Thymus (tissue), 11 donors: Measurements from ENCODE around the gene LDLR. TPM values are rescaled to one million over a fixed set of nuclear protein-coding genes. Genes with fewer than 3 reads are reported as not detected.
"Not testable (repeated sequence)": the region's sequence is repeated elsewhere in the genome, so short reads cannot be mapped to it uniquely, and the experiment has no call there.

ENCODE experiments used
- DNase-seq, 9 donors: peaks; one replicate each; pipeline ENCODE4 v3.0.0-alpha.2; 2013; ENCODE audit warnings: low spot score in 9 of 9, low read depth in 6 of 9, missing footprints in 1 of 9
- H3K27ac ChIP-seq, 2 donors: one replicate each; pipeline ENCODE4 v1.5.1; 2013; ENCODE audit warnings: control low read depth in 1 of 2, low read depth in 1 of 2, low read length in 1 of 2, mild to moderate bottlenecking in 1 of 2, moderate library complexity in 1 of 2
- H3K27me3 ChIP-seq, 2 donors: one replicate each; pipeline ENCODE4 v1.5.1; 2013; ENCODE audit warnings: low read length in 1 of 2; ENCODE audit not compliant: control insufficient read depth in 2 of 2, insufficient read depth in 1 of 2
- H3K36me3 ChIP-seq, 2 donors: one replicate each; pipeline ENCODE4 v1.5.1; 2013; ENCODE audit warnings: low read length in 1 of 2, mild to moderate bottlenecking in 1 of 2, moderate library complexity in 1 of 2; ENCODE audit not compliant: control insufficient read depth in 2 of 2, insufficient read depth in 2 of 2
- H3K4me1 ChIP-seq, 2 donors: one replicate each; pipeline ENCODE4 v1.5.1; 2013; ENCODE audit warnings: low read length in 2 of 2; ENCODE audit not compliant: control insufficient read depth in 2 of 2, insufficient read depth in 2 of 2
- H3K4me3 ChIP-seq, 2 donors: one replicate each; pipeline ENCODE4 v1.5.1; 2013; ENCODE audit warnings: low read length in 2 of 2, control low read depth in 1 of 2, mild to moderate bottlenecking in 1 of 2
- H3K9me3 ChIP-seq, 2 donors: one replicate each; pipeline ENCODE4 v1.5.1; 2013; ENCODE audit warnings: low read length in 1 of 2, mild to moderate bottlenecking in 1 of 2; ENCODE audit not compliant: control insufficient read depth in 2 of 2, insufficient read depth in 1 of 2
- WGBS: extraction: QIAGEN DNeasy Blood & Tissue Kit; methylation state at CpG from one replicate; pipeline ENCODE4 v1.1.7; 2013; 5-methylcytosine and 5-hydroxymethylcytosine counted together
- polyA plus RNA-seq: library from polyadenylated mRNA; stranded (reverse); fragments of 200-250 nt; gene quantifications from one replicate; pipeline ENCODE4 v1.2.3, GENCODE V29; 2013
- total RNA-seq: library from RNA; stranded (reverse); fragments of 120-200 nt; gene quantifications from one replicate; pipeline ENCODE4 v1.2.4, GENCODE V29; 2013
- donor health status: healthy.

Gene LDLR
- total and polyA plus RNA-seq, 2 donors = 7.0 to 7.5 TPM

DNA sequence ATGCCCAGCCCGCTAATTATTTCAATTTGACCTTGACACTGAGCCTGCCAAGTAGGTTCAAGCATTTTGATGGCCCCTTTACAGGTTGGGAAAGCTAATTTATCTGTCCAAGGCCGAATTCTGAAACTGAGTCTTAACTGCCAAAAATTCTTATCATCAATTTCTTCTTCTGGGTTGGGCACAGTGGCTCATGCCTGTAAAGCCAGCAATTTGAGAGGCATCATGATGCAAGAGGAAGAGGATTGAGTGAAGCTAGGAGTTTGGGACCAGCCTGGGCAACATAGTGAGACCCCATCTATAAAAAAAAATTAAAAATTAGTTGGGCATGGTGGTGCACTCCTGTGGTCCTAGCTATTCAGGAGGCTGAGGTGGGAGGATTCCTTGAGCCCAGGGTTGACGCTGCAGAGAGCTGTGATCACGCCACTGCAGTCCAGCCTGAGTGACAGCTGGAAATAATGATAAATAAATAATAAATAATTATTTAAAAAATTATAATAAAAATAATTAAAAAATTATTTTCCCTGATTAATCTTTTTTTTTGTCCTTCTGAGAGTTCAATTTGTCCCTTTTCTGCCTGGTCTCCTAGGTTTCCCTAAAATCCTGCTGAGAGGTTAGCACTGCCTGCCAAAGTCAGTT is 1.3 kb upstream of the LDLR start:
- H3K4me3 ChIP-seq = no peak overlapping the region

DNA sequence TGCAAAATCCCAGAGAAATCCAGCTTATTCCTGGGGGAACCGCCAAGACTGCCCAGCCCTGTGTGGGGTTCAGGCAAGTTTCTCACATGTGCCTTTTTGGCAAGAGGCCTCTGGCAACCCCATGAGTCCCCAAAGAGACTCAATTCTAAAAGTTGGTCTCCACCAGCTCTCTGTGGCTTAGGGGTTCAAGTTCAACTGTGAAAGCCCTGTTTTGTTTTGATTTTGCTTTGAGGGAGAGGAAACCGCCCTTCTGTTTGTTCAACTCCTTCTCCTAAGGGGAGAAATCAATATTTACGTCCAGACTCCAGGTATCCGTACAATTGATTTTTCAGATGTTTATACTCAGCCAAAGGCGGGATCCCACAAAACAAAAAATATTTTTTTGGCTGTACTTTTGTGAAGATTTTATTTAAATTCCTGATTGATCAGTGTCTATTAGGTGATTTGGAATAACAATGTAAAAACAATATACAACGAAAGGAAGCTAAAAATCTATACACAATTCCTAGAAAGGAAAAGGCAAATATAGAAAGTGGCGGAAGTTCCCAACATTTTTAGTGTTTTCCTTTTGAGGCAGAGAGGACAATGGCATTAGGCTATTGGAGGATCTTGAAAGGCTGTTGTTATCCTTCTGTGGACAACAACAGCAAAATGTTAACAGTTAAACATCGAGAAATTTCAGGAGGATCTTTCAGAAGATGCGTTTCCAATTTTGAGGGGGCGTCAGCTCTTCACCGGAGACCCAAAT is 583 bp upstream of the LDLR start:
- no peaks in the 10 kb centered on the region for H3K9me3 ChIP-seq
- DNase-seq = no peak
- 52% methylated on average over 11 of the region's 11 CpGs for WGBS
- peak overlapping the region in 1 of 2 donors; percentile 93 for H3K27ac ChIP-seq
- H3K36me3 ChIP-seq = peaks cover 0 to under 1% of the 10 kb centered on the region in 2 donors
- peaks cover 0 to 2% of the 10 kb centered on the region in 2 donors for H3K27me3 ChIP-seq
- peaks cover 9 to 49% of the 10 kb centered on the region in 2 donors for H3K4me1 ChIP-seq
- H3K4me3 ChIP-seq = peak overlapping the region; percentile 79 to 91

More for the DNA sequence above, 1.3 kb upstream of the LDLR start:
- WGBS = 97% methylated on average over 4 of the region's 4 CpGs
- peaks cover 0 to 2% of the 10 kb centered on the region in 2 donors for H3K27me3 ChIP-seq
- peak overlapping the region in 1 of 2 donors; percentile 93 for H3K27ac ChIP-seq
- H3K9me3 ChIP-seq = no peaks in the 10 kb centered on the region
- DNase-seq = no peak
- H3K36me3 ChIP-seq = no peaks in the 10 kb centered on the region
- H3K4me1 ChIP-seq = peaks cover 9 to 49% of the 10 kb centered on the region in 2 donors

DNA sequence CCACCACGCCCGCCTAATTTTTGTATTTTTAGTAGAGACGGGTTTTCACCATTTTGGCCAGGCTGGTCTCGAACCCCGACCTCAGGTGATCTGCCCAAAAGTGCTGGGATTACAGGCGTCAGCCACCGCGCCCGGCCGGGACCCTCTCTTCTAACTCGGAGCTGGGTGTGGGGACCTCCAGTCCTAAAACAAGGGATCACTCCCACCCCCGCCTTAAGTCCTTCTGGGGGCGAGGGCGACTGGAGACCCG is 676 bp downstream of the LDLR start:
- Histone ChIP-seq H3K27ac (peak overlapping the region; percentile 60 to 93), H3K4me1 (peaks cover 9 to 56% of the 10 kb centered on the region in 2 donors), H3K4me3 (peak overlapping the region; percentile 79 to 91), H3K36me3 (peaks cover 0 to 12% of the 10 kb centered on the region in 2 donors)
- not testable (repeated sequence) for H3K9me3 ChIP-seq, H3K27me3 ChIP-seq, DNase-seq
- WGBS = under 1% methylated on average over 15 of the region's 15 CpGs

DNA sequence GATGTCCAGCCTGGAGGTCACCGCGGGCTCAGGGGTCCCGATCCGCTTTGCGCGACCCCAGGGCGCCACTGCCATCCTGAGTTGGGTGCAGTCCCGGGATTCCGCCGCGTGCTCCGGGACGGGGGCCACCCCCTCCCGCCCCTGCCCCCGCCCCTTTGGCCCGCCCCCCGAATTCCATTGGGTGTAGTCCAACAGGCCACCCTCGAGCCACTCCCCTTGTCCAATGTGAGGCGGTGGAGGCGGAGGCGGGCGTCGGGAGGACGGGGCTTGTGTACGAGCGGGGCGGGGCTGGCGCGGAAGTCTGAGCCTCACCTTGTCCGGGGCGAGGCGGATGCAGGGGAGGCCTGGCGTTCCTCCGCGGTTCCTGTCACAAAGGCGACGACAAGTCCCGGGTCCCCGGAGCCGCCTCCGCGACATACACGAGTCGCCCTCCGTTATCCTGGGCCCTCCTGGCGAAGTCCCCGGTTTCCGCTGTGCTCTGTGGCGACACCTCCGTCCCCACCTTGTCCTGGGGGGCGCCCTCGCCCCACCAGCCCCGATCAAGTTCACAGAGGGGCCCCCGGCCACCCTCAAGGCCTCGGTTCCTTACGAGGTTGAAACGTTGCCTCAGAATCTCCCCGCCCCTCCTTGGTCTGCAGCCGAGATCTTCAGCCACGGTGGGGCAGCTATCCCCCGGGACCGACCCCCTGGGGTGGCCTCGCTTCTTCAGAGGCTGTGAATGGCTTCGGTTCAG is 1.2 kb downstream of the LDLR start:
- H3K4me3 ChIP-seq = peak overlapping the region; percentile 79 to 91
- peak overlapping the region; percentile 98 for H3K27ac ChIP-seq
- H3K4me1 ChIP-seq = peaks cover 9 to 58% of the 10 kb centered on the region in 2 donors
- under 1% methylated on average over 64 of the region's 64 CpGs for WGBS
- no peaks in the 10 kb centered on the region for H3K9me3 ChIP-seq
- peaks cover 0 to 14% of the 10 kb centered on the region in 2 donors for H3K36me3 ChIP-seq
- DNase-seq = peak; percentile 73 to 97 (median 91)
- peaks cover 0 to 2% of the 10 kb centered on the region in 2 donors for H3K27me3 ChIP-seq

DNA sequence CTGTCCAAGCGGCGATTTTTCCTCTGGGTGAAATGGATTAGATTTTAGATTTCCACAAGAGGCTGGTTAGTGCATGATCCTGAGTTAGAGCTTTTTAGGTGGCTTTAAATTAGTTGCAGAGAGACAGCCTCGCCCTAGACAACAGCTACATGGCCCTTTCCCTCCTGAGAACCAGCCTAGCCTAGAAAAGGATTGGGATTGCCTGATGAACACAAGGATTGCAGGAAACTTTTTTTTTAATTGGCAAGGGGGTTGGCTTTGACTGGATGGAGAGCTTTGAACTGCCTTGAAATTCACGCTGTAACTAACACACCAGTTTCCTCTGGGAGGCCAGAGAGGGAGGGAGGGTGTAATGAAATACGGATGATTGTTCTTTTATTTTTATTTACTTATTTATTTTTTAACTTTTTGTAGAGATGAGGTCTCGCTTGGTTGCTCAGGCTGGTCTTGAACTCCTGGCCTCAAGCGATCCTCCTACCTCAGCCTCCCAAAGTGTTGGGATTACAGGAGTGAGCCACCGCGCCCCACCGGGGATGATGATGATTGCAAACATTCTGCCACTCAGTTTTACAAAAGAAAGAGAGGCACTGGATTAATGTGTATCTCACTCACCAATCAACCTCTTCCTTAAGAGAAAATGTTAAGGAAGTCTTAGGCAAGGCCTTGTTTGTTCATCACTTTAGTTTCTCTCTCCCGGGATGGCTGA is 1.9 kb downstream of the LDLR start:
- Histone ChIP-seq H3K4me3 (peak overlapping the region; percentile 79 to 91), H3K4me1 (peaks cover 9 to 62% of the 10 kb centered on the region in 2 donors), H3K9me3 (no peaks in the 10 kb centered on the region), H3K36me3 (peaks cover 0 to 21% of the 10 kb centered on the region in 2 donors), H3K27ac (peak overlapping the region; percentile 98), H3K27me3 (peaks cover 0 to 2% of the 10 kb centered on the region in 2 donors)
- WGBS = 55% methylated on average over 11 of the region's 11 CpGs
- no peak for DNase-seq

DNA sequence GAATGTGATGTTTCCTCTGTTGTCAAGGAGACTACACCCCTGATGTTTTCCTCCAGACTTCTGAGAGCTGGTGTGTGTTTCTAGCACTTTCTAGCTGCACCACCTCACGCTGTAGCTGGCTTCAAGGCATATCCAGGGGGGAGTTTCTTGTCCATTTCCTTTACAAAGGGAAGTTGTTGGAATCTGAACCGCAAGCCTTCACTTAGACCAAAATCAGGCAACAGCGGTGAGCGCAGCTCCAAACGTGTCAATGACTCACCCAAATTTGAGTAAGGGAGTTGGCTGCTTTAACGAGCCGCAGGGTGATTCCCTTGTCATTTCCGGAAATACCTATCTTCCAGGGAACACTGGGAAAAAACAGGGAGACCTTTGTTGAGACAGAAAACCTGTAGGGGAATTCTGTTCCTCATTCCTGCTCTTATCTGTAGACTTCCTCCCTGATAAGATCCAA is 2.5 kb downstream of the LDLR start:
- H3K9me3 ChIP-seq = no peaks in the 10 kb centered on the region
- H3K27me3 ChIP-seq = peaks cover 0 to 2% of the 10 kb centered on the region in 2 donors
- peak overlapping the region; percentile 76 to 98 for H3K27ac ChIP-seq
- H3K36me3 ChIP-seq = peaks cover 2 to 27% of the 10 kb centered on the region in 2 donors
- peak overlapping the region in 1 of 2 donors; percentile 91 for H3K4me3 ChIP-seq
- H3K4me1 ChIP-seq = peaks cover 9 to 67% of the 10 kb centered on the region in 2 donors
- 54% methylated on average over 8 of the region's 8 CpGs for WGBS
- peak in 3 of 9 donors; percentile 35 to 76 (median 57) for DNase-seq

DNA sequence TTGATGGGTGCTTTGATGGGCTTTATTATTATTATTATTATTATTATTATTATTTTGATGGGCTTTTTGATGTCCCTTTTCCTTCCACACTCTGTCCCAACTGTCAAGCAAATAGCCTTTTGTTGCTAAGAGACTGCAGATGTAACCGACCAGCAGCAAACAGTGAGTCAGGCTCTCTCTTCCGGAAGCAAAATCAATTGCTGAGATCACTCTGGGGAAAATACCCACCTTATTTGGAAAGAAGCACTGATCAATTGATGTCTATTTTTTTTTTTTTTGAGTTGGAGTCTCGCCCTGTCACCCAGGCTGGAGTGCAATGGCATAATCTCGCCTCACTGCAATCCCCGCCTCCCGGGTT is 2.9 kb downstream of the LDLR start:
- peaks cover 0 to 2% of the 10 kb centered on the region in 2 donors for H3K27me3 ChIP-seq
- H3K4me1 ChIP-seq = peaks cover 9 to 68% of the 10 kb centered on the region in 2 donors
- no peak for DNase-seq
- 93% methylated on average over 6 of the region's 6 CpGs for WGBS
- H3K9me3 ChIP-seq = no peaks in the 10 kb centered on the region
- no peak overlapping the region for H3K4me3 ChIP-seq
- peak overlapping the region; percentile 60 to 98 for H3K27ac ChIP-seq
- H3K36me3 ChIP-seq = peaks cover 2 to 29% of the 10 kb centered on the region in 2 donors

DNA sequence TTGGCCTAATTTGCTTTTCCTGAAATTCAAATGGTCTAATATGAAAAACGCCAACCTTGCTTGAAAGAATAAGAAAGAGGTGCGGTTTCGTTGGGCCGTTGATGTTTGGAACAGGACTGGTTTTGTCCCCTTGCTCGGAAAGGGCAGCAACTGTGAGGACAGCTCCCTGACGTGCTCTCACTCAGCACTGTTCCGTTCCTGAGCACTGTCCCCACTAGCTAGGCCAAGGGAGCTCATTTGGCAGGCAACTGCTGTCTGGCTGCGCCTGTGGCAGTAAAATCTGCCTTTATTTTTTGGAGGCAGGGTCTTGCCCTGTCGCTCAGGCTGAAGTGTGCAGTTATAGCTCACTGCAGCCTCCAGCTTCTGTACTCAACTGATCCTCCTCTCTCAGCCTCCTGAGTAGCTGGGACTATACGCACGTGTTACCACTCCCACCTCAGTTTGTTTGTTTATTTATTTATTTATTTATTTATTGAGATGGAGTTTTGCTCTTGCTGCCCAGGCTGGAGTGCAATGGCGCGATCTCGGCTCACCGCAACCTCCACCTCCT is 4.5 kb downstream of the LDLR start:
- Histone ChIP-seq H3K27me3 (peaks cover 0 to 2% of the 10 kb centered on the region in 2 donors), H3K27ac (no peak overlapping the region), H3K9me3 (peaks cover 0 to 5% of the 10 kb centered on the region in 2 donors), H3K4me3 (no peak overlapping the region), H3K4me1 (peaks cover 9 to 58% of the 10 kb centered on the region in 2 donors), H3K36me3 (peaks cover 5 to 31% of the 10 kb centered on the region in 2 donors)
- WGBS = 98% methylated on average over 15 of the region's 15 CpGs
- no peak for DNase-seq
